MCF 10A (cell line): ENCODE data around the gene CCDC12. TPM values are rescaled to one million over a fixed set of nuclear protein-coding genes. Genes with fewer than 3 reads are reported as not detected.

Experiments used
- BruUV-seq: library from RNA; stranded (reverse); fragments of 400-500 nt; replicated peaks from 2 replicates; lab custom pipeline; 2021; lab: Mats Ljungman, UMichigan
- CTCF ChIA-PET: fragments of 300-600 bp; sonication (Branson Sonifier 250); formaldehyde crosslinking; extraction: SDS; loops from one replicate; lab custom pipeline; 2021; ENCODE audit warnings: antibody characterized with exemption, inconsistent platforms; lab: Yijun Ruan, JAX
- POLR2A ChIA-PET: fragments of 300-600, 350-650 bp; sonication (Branson Sonifier 250); formaldehyde crosslinking; extraction: SDS; loops from one replicate; lab custom pipeline; 2020; ENCODE audit warnings: antibody characterized with exemption, inconsistent platforms; lab: Yijun Ruan, JAX
- DNase-seq: peaks from one replicate; pipeline ENCODE4 v3.0.0-alpha.2; 2018; ENCODE audit not compliant: unreplicated experiment
- H3K27ac Mint-ChIP-seq: one replicate; pipeline ENCODE4 v1.8.0; 2022; ENCODE audit warnings: mild to moderate bottlenecking, low read depth, mixed read lengths; ENCODE audit not compliant: unreplicated experiment
- H3K27me3 Mint-ChIP-seq: one replicate; pipeline ENCODE4 v1.8.0; 2022; ENCODE audit warnings: mixed read lengths; ENCODE audit not compliant: insufficient read depth, unreplicated experiment
- H3K36me3 Mint-ChIP-seq: one replicate; pipeline ENCODE4 v1.8.0; 2022; ENCODE audit warnings: mild to moderate bottlenecking, moderate library complexity, mixed read lengths; ENCODE audit not compliant: insufficient read depth, unreplicated experiment
- H3K4me1 Mint-ChIP-seq: one replicate; pipeline ENCODE4 v1.8.0; 2022; ENCODE audit warnings: mixed read lengths; ENCODE audit not compliant: insufficient read depth, unreplicated experiment
- H3K4me3 Mint-ChIP-seq: one replicate; pipeline ENCODE4 v1.8.0; 2022; ENCODE audit warnings: mild to moderate bottlenecking, moderate library complexity, mixed read lengths; ENCODE audit not compliant: unreplicated experiment
- H3K9me3 Mint-ChIP-seq: one replicate; pipeline ENCODE4 v1.8.0; 2022; ENCODE audit warnings: mixed read lengths; ENCODE audit not compliant: unreplicated experiment
- CTCF ChIP-seq: fragments of 200-600 bp; IDR thresholded peaks from one replicate; pipeline ENCODE4 v1.8.0; 2022; ENCODE audit warnings: antibody characterized with exemption, mild to moderate bottlenecking; ENCODE audit not compliant: unreplicated experiment
- intact Hi-C: fragments of 100-400 bp; cut with micrococcal nuclease; formaldehyde crosslinking; loops from 2 replicates; pipeline ENCODE4 v1.14.1; 2022
- total RNA-seq: library from RNA; stranded (reverse); gene quantifications from 2 replicates; pipeline ENCODE4 v1.2.3, GENCODE V29; 2022

Gene CCDC12
- total RNA-seq, 1 experiment from 2014 or later = 45.9 TPM

GRCh38 chr3:46936733-46937250 lies 39.8 kb downstream of the CCDC12 start:
- Mint-ChIP-seq H3K27me3 (no peaks in the 10 kb centered on the region), H3K36me3 (peaks cover 36% of the 10 kb centered on the region), H3K4me1 (peaks cover 36% of the 10 kb centered on the region), H3K27ac (peak overlapping the region; percentile 79), H3K9me3 (no peaks in the 10 kb centered on the region), H3K4me3 (no peak overlapping the region)
- no peak for DNase-seq
- no peak for TF ChIP-seq CTCF
- CTCF ChIA-PET = interaction anchor here (1.0 to 2.8 kb wide), 5 partner anchors 10 to 232 kb away, joined by 3 to 25 read pairs (median 3); partner anchors contain the start of gene SETD2
- intact Hi-C loops = no loop called here
- POLR2A ChIA-PET = interaction anchor here (0.6 to 5.3 kb wide), 6 partner anchors 9 to 42 kb away, joined by 3 to 34 read pairs (median 13); partner anchors contain the start of genes CCDC12 and NBEAL2
- BruUV-seq = no TSS peak

- Mint-ChIP-seq H3K27me3 (no peaks in the 10 kb centered on the region), H3K36me3 (peaks cover 36% of the 10 kb centered on the region), H3K9me3 (no peaks in the 10 kb centered on the region), H3K4me1 (peaks cover 43% of the 10 kb centered on the region), H3K27ac (peak overlapping the region; percentile 79), H3K4me3 (no peak overlapping the region)
- POLR2A ChIA-PET = interaction anchor here (0.7 to 5.3 kb wide), 8 partner anchors 9 to 244 kb away, joined by 3 to 34 read pairs (median 5); partner anchors contain the start of genes CCDC12 and NBEAL2
- intact Hi-C loops = loop anchor here (1.0 kb wide), 1 partner anchor 40 kb away; the partner anchor contains the start of gene CCDC12
- CTCF ChIA-PET = interaction anchor here (0.5 to 2.8 kb wide), 17 partner anchors 10 to 433 kb away, joined by 3 to 25 read pairs (median 3); partner anchors contain the start of genes NBEAL2 and SETD2
- no TSS peak for BruUV-seq
- no peak for DNase-seq
- no peak for TF ChIP-seq CTCF
Measured at GRCh38 chr3:46935989-46936558, 40.5 kb downstream of the CCDC12 start.

GRCh38 chr3:46935168-46935858 lies 41.2 kb downstream of the CCDC12 start:
- peak overlapping the region; percentile 79 for H3K27ac Mint-ChIP-seq
- ChIA-PET CTCF (interaction anchor here (0.5 to 2.8 kb wide), 19 partner anchors 9 to 434 kb away, joined by 3 to 25 read pairs (median 3); partner anchors contain the start of gene NBEAL2), POLR2A (interaction anchor here (0.6 to 5.3 kb wide), 9 partner anchors 10 to 331 kb away, joined by 3 to 34 read pairs (median 5); partner anchors contain the start of genes CCDC12 and NBEAL2)
- BruUV-seq = no TSS peak
- H3K27me3 Mint-ChIP-seq = no peaks in the 10 kb centered on the region
- H3K4me3 Mint-ChIP-seq = peak overlapping the region; percentile 25
- H3K36me3 Mint-ChIP-seq = peaks cover 28% of the 10 kb centered on the region
- peak; percentile 92 for DNase-seq
- peaks cover 48% of the 10 kb centered on the region for H3K4me1 Mint-ChIP-seq
- peak; percentile 42 for TF ChIP-seq CTCF
- no peaks in the 10 kb centered on the region for H3K9me3 Mint-ChIP-seq
- intact Hi-C loops = loop anchor here (1.0 kb wide), 1 partner anchor 41 kb away; the partner anchor contains the start of gene CCDC12
